IMR-90 (cell line): Measurements from ENCODE around the gene TWIST2. TPM values are rescaled to one million over a fixed set of nuclear protein-coding genes. Genes with fewer than 3 reads are reported as not detected.

Experiments
- ATAC-seq: fragments of 200-7000 bp; cut with Tn5 transposase; 2 replicates; pipeline ENCODE4 v1.9.1; 2020; ENCODE audit warnings: low read depth, mild to moderate bottlenecking, moderate library complexity
- BruUV-seq: library from RNA; stranded (reverse); fragments of 400-500 nt; replicated peaks from 2 replicates; lab custom pipeline; 2021; lab: Mats Ljungman, UMichigan
- CTCF ChIA-PET: fragments of 300-600 bp; formaldehyde crosslinking; extraction: SDS; loops from one replicate; lab custom pipeline; 2021; ENCODE audit warnings: antibody characterized with exemption; lab: Yijun Ruan, JAX
- POLR2A ChIA-PET: fragments of 300-600 bp; sonication (Branson Sonifier 250); formaldehyde crosslinking; loops from one replicate; lab custom pipeline; 2022; ENCODE audit warnings: antibody characterized with exemption; ENCODE audit not compliant: unreplicated experiment; lab: Charles Lee
- DNase-seq: peaks from one replicate; pipeline ENCODE4 v3.0.0; 2013
- H2AFZ ChIP-seq: replicated peaks from 2 replicates; pipeline ENCODE3; 2013; ENCODE audit warnings: low read length, mild to moderate bottlenecking; ENCODE audit not compliant: poor library complexity
- H2AK5ac ChIP-seq: 2 replicates; pipeline ENCODE4 v1.6.1; 2013; ENCODE audit warnings: low read depth, low read length, inconsistent platforms
- H2AK9ac ChIP-seq: replicated peaks from 2 replicates; pipeline ENCODE3; 2013; ENCODE audit warnings: mild to moderate bottlenecking, low read depth, low read length, moderate library complexity; ENCODE audit not compliant: poor library complexity
- H2BK120ac ChIP-seq: 2 replicates; pipeline ENCODE4 v1.6.1; 2013; ENCODE audit warnings: low read depth, low read length, inconsistent platforms
- H2BK15ac ChIP-seq: 3 replicates; pipeline ENCODE4 v1.6.1; 2013; ENCODE audit warnings: low read depth, low read length, inconsistent platforms
- H2BK20ac ChIP-seq: 2 replicates; pipeline ENCODE4 v1.6.1; 2013; ENCODE audit warnings: low read depth, mild to moderate bottlenecking, inconsistent platforms, low read length, moderate library complexity
- H2BK5ac ChIP-seq: 2 replicates; pipeline ENCODE4 v1.6.1; 2013; ENCODE audit warnings: mild to moderate bottlenecking, low read depth, low read length, inconsistent platforms; ENCODE audit not compliant: poor library complexity, severe bottlenecking
- H3K14ac ChIP-seq: replicated peaks from 2 replicates; pipeline ENCODE4 v1.6.1; 2013; ENCODE audit warnings: low read depth, low read length, inconsistent platforms
- H3K18ac ChIP-seq: 2 replicates; pipeline ENCODE4 v1.6.1; 2013; ENCODE audit warnings: low read depth, low read length, control low read depth
- H3K23ac ChIP-seq: 2 replicates; pipeline ENCODE4 v1.6.1; 2013; ENCODE audit warnings: low read depth, low read length, inconsistent platforms
- H3K27ac ChIP-seq: 2 replicates; pipeline ENCODE4 v1.5.1; 2013; ENCODE audit warnings: mild to moderate bottlenecking, control low read depth, low read length; ENCODE audit not compliant: insufficient read depth
- H3K27me3 ChIP-seq: 2 replicates; pipeline ENCODE4 v1.6.1; 2013; ENCODE audit warnings: low read length; ENCODE audit not compliant: control insufficient read depth, insufficient read depth
- H3K36me3 ChIP-seq: 2 replicates; pipeline ENCODE4 v1.6.1; 2013; ENCODE audit warnings: low read length, mixed read lengths; ENCODE audit not compliant: control insufficient read depth, insufficient read depth
- H3K4ac ChIP-seq: 2 replicates; pipeline ENCODE4 v1.6.1; 2013; ENCODE audit warnings: low read depth, low read length, inconsistent platforms
- H3K4me1 ChIP-seq: 2 replicates; pipeline ENCODE4 v1.6.1; 2013; ENCODE audit warnings: low read length, mixed read lengths; ENCODE audit not compliant: control insufficient read depth, insufficient read depth
- H3K4me2 ChIP-seq: 2 replicates; pipeline ENCODE4 v1.6.1; 2013; ENCODE audit warnings: low read depth, mild to moderate bottlenecking, control low read depth, low read length, moderate library complexity
- H3K4me3 ChIP-seq: 2 replicates; pipeline ENCODE4 v1.5.1; 2013; ENCODE audit warnings: low read depth, mild to moderate bottlenecking, control low read depth, low read length, moderate library complexity; ENCODE audit not compliant: insufficient read depth
- H3K56ac ChIP-seq: 2 replicates; pipeline ENCODE4 v1.6.1; 2013; ENCODE audit warnings: low read length, inconsistent platforms; ENCODE audit not compliant: insufficient read depth; ENCODE audit errors: extremely low read depth
- H3K79me1 ChIP-seq, 2 experiments: 2 replicates each; pipeline ENCODE4 v1.6.1; 2013; ENCODE audit warnings: low read length in 2 of 2, inconsistent platforms in 1 of 2, low read depth in 1 of 2
- H3K9ac ChIP-seq: 2 replicates; pipeline ENCODE4 v1.6.1; 2013; ENCODE audit warnings: low read depth, low read length, control low read depth
- H3K9me1 ChIP-seq: 2 replicates; pipeline ENCODE4 v1.6.1; 2013; ENCODE audit warnings: low read length, inconsistent platforms; ENCODE audit not compliant: insufficient read depth
- H3K9me3 ChIP-seq: 2 replicates; pipeline ENCODE4 v1.6.1; 2013; ENCODE audit warnings: low read length; ENCODE audit not compliant: control insufficient read depth, insufficient read depth
- H4K20me1 ChIP-seq: 2 replicates; pipeline ENCODE4 v1.6.1; 2013; ENCODE audit warnings: low read length, inconsistent platforms; ENCODE audit not compliant: insufficient read depth
- H4K5ac ChIP-seq: 2 replicates; pipeline ENCODE4 v1.6.1; 2013; ENCODE audit warnings: mild to moderate bottlenecking, low read depth, low read length, control low read depth
- H4K8ac ChIP-seq, 2 experiments: 2 replicates each; pipeline ENCODE4 v1.6.1; 2013; ENCODE audit warnings: low read depth in 2 of 2, low read length in 2 of 2, control low read depth in 1 of 2, inconsistent platforms in 1 of 2
- H4K91ac ChIP-seq: 2 replicates; pipeline ENCODE4 v1.6.1; 2013; ENCODE audit warnings: low read depth, low read length, inconsistent platforms; ENCODE audit not compliant: insufficient read depth
- MAFK ChIP-seq: IDR thresholded peaks from 2 replicates; pipeline ENCODE4 v1.6.1; 2012; ENCODE audit warnings: low read depth, low read length, improper control_type of control experiment
- MAZ ChIP-seq: IDR thresholded peaks from 2 replicates; pipeline ENCODE4 v1.6.1; 2012; ENCODE audit warnings: low read depth, mild to moderate bottlenecking, low read length, improper control_type of control experiment, moderate library complexity, borderline replicate concordance
- MXI1 ChIP-seq: IDR thresholded peaks from 2 replicates; pipeline ENCODE4 v1.6.1; 2012; ENCODE audit warnings: low read depth, mild to moderate bottlenecking, low read length, moderate library complexity, borderline replicate concordance
- NFE2L2 ChIP-seq: fragments of 150-350 bp; IDR thresholded peaks from 2 replicates; pipeline ENCODE4 v1.6.1; 2016; ENCODE audit warnings: low read depth, mild to moderate bottlenecking, low read length
- RFX5 ChIP-seq: IDR thresholded peaks from 2 replicates; pipeline ENCODE4 v1.8.0; 2012; ENCODE audit warnings: low read depth, mild to moderate bottlenecking, low read length, moderate library complexity
- SMC3 ChIP-seq: fragments of 150-350 bp; IDR thresholded peaks from 2 replicates; pipeline ENCODE4 v1.6.1; 2016; ENCODE audit warnings: low read depth, mild to moderate bottlenecking, antibody characterized with exemption, low read length, moderate library complexity
- USF2 ChIP-seq: fragments of 150-350 bp; IDR thresholded peaks from 2 replicates; pipeline ENCODE4 v1.6.1; 2017; ENCODE audit warnings: mild to moderate bottlenecking, antibody characterized with exemption, low read length, low read depth
- WGBS, 2 experiments: methylation state at CpG; one replicate each; pipeline versions ENCODE4 v1.1.5 to v1.1.7; 2013; ENCODE audit warnings: missing lambda C conversion rate in 2 of 2; ENCODE audit not compliant: insufficient read length in 1 of 2; ENCODE audit errors: extremely low coverage in 2 of 2; 5-methylcytosine and 5-hydroxymethylcytosine counted together
- dilution Hi-C: fragments of 300-500 bp; cut with HindIII; formaldehyde crosslinking; loops from one replicate; pipeline ENCODE4 v1.14.3; 2018; ENCODE audit warnings: low sequenced_read_pairs; ENCODE audit not compliant: unreplicated experiment
- in situ Hi-C: fragments of 300-500 bp; cut with MboI; formaldehyde crosslinking; loops from 3 replicates; pipeline ENCODE4 v1.14.3; 2019; ENCODE audit warnings: low sequenced_read_pairs, inconsistent platforms, mixed read lengths
- intact Hi-C: fragments of 100-400 bp; cut with micrococcal nuclease; formaldehyde crosslinking; loops from 2 replicates; pipeline ENCODE4 v1.10.0; 2022
- polyA plus RNA-seq, 3 experiments: library from polyadenylated mRNA; depleted of rRNA; stranded (reverse); fragments of >200 nt; gene quantifications; 2 replicates each; pipeline ENCODE4 v1.2.3, GENCODE V29; 2012; ENCODE audit warnings: low replicate concordance in 1 of 3
- total RNA-seq: library from RNA; depleted of rRNA; stranded (reverse); fragments of >200 nt; gene quantifications from 2 replicates; pipeline ENCODE4 v1.2.3, GENCODE V29; 2012
- TF ChIP-seq, protein P1 (sequence below): conservative IDR thresholded peaks from 2 replicates; pipeline ENCODE4 v1.5.1; 2012; ENCODE audit warnings: mild to moderate bottlenecking, low read depth, low read length, improper control_type of control experiment

TWIST2 gene
- total and polyA plus RNA-seq, 2 of the 4 experiments (the other 2 are of a cell fraction), result 9.3 to 33.6 TPM

DNA sequence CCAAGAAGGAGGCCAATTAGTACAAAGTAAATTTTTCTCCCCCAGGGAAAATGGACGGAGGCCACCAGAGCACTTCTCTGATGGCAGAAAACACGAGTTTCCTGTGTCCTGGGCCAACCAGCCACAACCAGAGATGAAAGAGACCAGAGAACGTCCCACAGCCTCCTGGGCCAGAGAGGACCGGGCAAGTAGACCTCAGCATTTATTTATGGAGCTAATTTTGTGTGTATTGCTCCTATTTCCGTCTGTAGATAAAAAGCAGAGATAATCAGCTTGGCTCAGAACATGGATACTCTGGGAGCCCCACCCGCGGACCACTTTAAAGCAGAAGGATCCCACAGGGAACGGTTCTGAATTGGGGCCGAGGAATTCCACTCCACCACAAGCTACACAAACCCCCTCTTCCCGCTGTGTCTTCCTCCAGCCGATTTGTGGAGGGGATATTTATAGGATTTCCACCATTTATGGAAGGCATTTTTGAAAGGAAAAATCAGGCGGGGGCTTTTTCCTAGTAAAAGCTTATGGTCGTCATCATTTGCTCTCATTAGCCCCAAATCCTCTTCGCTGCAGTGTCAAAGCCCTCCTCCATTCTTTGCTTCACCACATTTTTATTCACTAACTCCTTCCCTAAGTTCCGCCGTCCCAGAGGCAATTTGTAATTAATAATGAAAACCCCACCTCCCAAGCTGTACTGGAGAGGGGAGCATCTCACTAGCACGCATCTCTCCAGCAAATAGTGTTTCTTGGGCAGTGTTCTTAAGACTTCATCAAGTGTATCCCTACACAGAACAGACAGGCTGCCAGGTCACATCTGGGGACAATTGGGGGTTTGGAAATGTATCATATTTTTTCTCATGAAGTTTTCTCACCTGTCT is 43.7 kb upstream of the TWIST2 start:
- Histone ChIP-seq H2BK20ac (no peak overlapping the region), H3K9me3 (peaks cover 6% of the 10 kb centered on the region), H3K23ac (no peak overlapping the region), H3K9ac (no peak overlapping the region), H3K14ac (no peak overlapping the region), H3K4me2 (no peak overlapping the region), H3K4ac (no peak overlapping the region), H2BK5ac (no peak overlapping the region), H3K27me3 (peaks cover 32% of the 10 kb centered on the region), H3K9me1 (no peaks in the 10 kb centered on the region), H3K36me3 (no peaks in the 10 kb centered on the region), H2AFZ (no peak overlapping the region), H2AK9ac (no peak overlapping the region), H4K8ac (no peak overlapping the region), H2AK5ac (no peak overlapping the region), H3K4me3 (no peak overlapping the region), H3K18ac (no peak overlapping the region), H3K79me1 (no peaks in the 10 kb centered on the region), H3K27ac (no peak overlapping the region), H2BK15ac (no peak overlapping the region), H3K56ac (no peak overlapping the region), H3K4me1 (no peaks in the 10 kb centered on the region), H4K20me1 (no peaks in the 10 kb centered on the region), H4K5ac (no peak overlapping the region), H2BK120ac (no peak overlapping the region), H4K91ac (no peak overlapping the region)
- no TSS peak for BruUV-seq
- ChIA-PET CTCF (interaction anchor here (1.3 kb wide), 1 partner anchor 13 kb away, joined by 3 read pairs; no protein-coding TSS in a partner anchor), POLR2A (no interaction called here)
- in situ Hi-C loops (no loop called here), dilution Hi-C loops (no loop called here), intact Hi-C loops (no loop called here)
- DNase-seq (no peak), ATAC-seq (no peak)
- TF ChIP-seq NFE2L2, result no peak
- TF ChIP-seq, protein P1, sequence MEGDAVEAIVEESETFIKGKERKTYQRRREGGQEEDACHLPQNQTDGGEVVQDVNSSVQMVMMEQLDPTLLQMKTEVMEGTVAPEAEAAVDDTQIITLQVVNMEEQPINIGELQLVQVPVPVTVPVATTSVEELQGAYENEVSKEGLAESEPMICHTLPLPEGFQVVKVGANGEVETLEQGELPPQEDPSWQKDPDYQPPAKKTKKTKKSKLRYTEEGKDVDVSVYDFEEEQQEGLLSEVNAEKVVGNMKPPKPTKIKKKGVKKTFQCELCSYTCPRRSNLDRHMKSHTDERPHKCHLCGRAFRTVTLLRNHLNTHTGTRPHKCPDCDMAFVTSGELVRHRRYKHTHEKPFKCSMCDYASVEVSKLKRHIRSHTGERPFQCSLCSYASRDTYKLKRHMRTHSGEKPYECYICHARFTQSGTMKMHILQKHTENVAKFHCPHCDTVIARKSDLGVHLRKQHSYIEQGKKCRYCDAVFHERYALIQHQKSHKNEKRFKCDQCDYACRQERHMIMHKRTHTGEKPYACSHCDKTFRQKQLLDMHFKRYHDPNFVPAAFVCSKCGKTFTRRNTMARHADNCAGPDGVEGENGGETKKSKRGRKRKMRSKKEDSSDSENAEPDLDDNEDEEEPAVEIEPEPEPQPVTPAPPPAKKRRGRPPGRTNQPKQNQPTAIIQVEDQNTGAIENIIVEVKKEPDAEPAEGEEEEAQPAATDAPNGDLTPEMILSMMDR, result no peak
- TF ChIP-seq MXI1, result no peak
- TF ChIP-seq SMC3, result no peak
- no peak for TF ChIP-seq MAFK
- no peak for TF ChIP-seq MAZ
- no peak for TF ChIP-seq RFX5
- TF ChIP-seq USF2, result no peak
- WGBS, 2 experiments, result 80% methylated on average over 1 of the region's 17 CpGs; no CpG with 5 or more reads in 1 of the 2 experiments
